Upper lobe of left lung (tissue), 6 donors: ENCODE data around the gene SLFN12L. TPM values are rescaled to one million over a fixed set of nuclear protein-coding genes. Genes with fewer than 3 reads are reported as not detected.
"Not testable (repeated sequence)": the region's sequence is repeated elsewhere in the genome, so short reads cannot be mapped to it uniquely, and the experiment has no call there.

Experiments used
- ATAC-seq, 2 donors: fragments of 200-7000 bp; cut with Tn5 transposase; one replicate each; pipeline ENCODE4 v1.9.1; 2022; ENCODE audit warnings: mild to moderate bottlenecking in 2 of 2, moderate library complexity in 2 of 2; ENCODE audit not compliant: low FRiP score in 2 of 2
- DNase-seq, 2 donors: peaks; one replicate each; pipeline ENCODE4 v3.0.0-alpha.2; 2019 to 2020
- H3K27ac ChIP-seq, 4 donors: fragments of 200-600 bp; sonication (generic); one replicate each; pipeline ENCODE4 v1.5.1; 2016 to 2019
- H3K27me3 ChIP-seq, 4 donors: fragments of 200-600 bp; sonication (generic); one replicate each; pipeline ENCODE4 v1.5.1; 2017 to 2019
- H3K36me3 ChIP-seq, 4 donors: fragments of 200-600 bp; sonication (generic); one replicate each; pipeline ENCODE4 v1.5.1; 2016 to 2019
- H3K4me1 ChIP-seq, 4 donors: fragments of 200-600 bp; sonication (generic); one replicate each; pipeline ENCODE4 v1.5.1; 2018 to 2019
- H3K4me3 ChIP-seq, 4 donors: fragments of 200-600 bp; sonication (generic); one replicate each; pipeline ENCODE4 v1.5.1; 2017 to 2019; ENCODE audit warnings: mild to moderate bottlenecking in 2 of 4, moderate library complexity in 1 of 4
- H3K9me3 ChIP-seq, 4 donors: fragments of 200-600 bp; sonication (generic); one replicate each; pipeline ENCODE4 v1.5.1; 2018 to 2019
- EP300 ChIP-seq, 4 donors: sonication (generic); formaldehyde crosslinking; IDR thresholded peaks; one replicate each; pipeline ENCODE4 v1.5.1; 2017; ENCODE audit warnings: antibody characterized with exemption in 4 of 4, control low read depth in 2 of 4
- POLR2A ChIP-seq, 4 donors: fragments of 450-650 bp; IDR thresholded peaks; one replicate each; pipeline ENCODE4 v1.5.1; 2016 to 2017; ENCODE audit warnings: antibody characterized with exemption in 4 of 4, mild to moderate bottlenecking in 2 of 4
- POLR2AphosphoS5 ChIP-seq, 2 donors: sonication (generic); formaldehyde crosslinking; IDR thresholded peaks; one replicate each; pipeline ENCODE4 v1.5.1; 2017; ENCODE audit warnings: antibody characterized with exemption in 2 of 2
- WGBS, 2 donors: methylation state at CpG; one replicate each; pipeline ENCODE4 v1.1.5; 2017 to 2018; 5-methylcytosine and 5-hydroxymethylcytosine counted together
- total RNA-seq, 6 donors: library from RNA; depleted of rRNA in 4 of 6; stranded (reverse); fragments of >200 nt in 4 of 6; gene quantifications; one replicate each; pipeline versions ENCODE4 v1.1.0 to v1.2.1, GENCODE V29; 2016 to 2021
- TF ChIP-seq, protein P1 (sequence below), 6 experiments: fragments of 450-650 bp in 4 of 6; fragments of 200-600 bp in 2 of 6; sonication (generic) in 2 of 6; IDR thresholded peaks; one replicate each; pipeline ENCODE4 v1.5.1; 2016 to 2019; ENCODE audit warnings: antibody characterized with exemption in 6 of 6
- donor health status: DM: no; HTN: no; CAD: no; lungs with moderate emphysema.
- donor health status: DM: no; HTN: yes; CAD: no; lungs with severe emphysema.

The SLFN12L gene
- total RNA-seq, 6 donors from 2014 or later: 2.5 to 26.2 (median 5.9) TPM

DNA sequence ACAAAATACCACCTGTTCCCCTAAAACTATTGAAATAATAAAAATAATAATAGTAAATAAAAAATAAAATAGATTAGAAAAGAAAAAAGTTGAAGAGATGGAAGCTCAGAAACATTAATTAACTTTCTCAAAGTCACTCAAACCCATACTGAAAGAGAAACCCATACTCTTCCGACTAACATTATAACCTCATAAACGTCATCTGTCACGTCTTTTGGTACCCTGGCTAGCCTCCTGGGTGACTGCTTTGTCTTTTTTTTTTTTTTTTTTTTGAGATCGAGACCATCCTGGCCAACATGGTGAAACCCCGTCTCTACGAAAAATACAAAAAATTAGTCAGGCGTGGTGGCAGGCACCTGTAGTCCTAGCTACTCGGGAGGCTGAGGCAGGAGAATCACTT, 7.6 kb downstream of the SLFN12L start:
- no peak for DNase-seq
- H3K4me1 ChIP-seq: peaks cover 0 to 3% (median 0%) of the 10 kb centered on the region in 4 donors
- no peaks in the 10 kb centered on the region for H3K27me3 ChIP-seq
- no peaks in the 10 kb centered on the region for H3K36me3 ChIP-seq
- ATAC-seq: no peak
- TF ChIP-seq POLR2A (IDR thresholded peaks at IDR 0.05) (no peak), POLR2AphosphoS5 (IDR thresholded peaks at IDR 0.05) (no peak), EP300 (IDR thresholded peaks at IDR 0.05) (no peak)
- TF ChIP-seq, protein P1, sequence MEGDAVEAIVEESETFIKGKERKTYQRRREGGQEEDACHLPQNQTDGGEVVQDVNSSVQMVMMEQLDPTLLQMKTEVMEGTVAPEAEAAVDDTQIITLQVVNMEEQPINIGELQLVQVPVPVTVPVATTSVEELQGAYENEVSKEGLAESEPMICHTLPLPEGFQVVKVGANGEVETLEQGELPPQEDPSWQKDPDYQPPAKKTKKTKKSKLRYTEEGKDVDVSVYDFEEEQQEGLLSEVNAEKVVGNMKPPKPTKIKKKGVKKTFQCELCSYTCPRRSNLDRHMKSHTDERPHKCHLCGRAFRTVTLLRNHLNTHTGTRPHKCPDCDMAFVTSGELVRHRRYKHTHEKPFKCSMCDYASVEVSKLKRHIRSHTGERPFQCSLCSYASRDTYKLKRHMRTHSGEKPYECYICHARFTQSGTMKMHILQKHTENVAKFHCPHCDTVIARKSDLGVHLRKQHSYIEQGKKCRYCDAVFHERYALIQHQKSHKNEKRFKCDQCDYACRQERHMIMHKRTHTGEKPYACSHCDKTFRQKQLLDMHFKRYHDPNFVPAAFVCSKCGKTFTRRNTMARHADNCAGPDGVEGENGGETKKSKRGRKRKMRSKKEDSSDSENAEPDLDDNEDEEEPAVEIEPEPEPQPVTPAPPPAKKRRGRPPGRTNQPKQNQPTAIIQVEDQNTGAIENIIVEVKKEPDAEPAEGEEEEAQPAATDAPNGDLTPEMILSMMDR (IDR thresholded peaks at IDR 0.05): no peak
- 85 to 89% methylated on average over 8 of the region's 8 CpGs for WGBS, 2 donors
- H3K4me3 ChIP-seq: no peak overlapping the region
- H3K9me3 ChIP-seq: no peaks in the 10 kb centered on the region
- H3K27ac ChIP-seq: no peak overlapping the region

DNA sequence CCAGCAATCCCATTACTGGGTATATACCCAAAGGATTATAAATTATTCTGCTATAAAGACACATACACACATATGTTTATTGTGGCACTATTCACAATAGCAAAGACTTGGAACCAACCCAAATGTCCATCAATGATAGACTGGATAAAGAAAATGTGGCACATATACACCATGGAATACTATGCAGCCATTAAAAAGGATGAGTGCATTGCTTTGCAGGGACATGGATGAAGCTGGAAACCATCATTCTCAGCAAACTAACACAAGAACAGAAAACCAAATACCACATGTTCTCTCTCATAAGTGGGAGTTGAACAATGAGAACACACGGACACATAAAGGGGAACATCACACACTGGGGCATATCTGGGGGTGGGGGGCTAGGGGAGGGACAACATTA, 8.2 kb downstream of the SLFN12L start:
- H3K36me3 ChIP-seq, ATAC-seq, H3K27me3 ChIP-seq, H3K9me3 ChIP-seq, H3K27ac ChIP-seq, DNase-seq, H3K4me1 ChIP-seq, H3K4me3 ChIP-seq: not testable (repeated sequence)
- 91 to 93% methylated on average over 1 of the region's 1 CpG for WGBS, 2 donors

DNA sequence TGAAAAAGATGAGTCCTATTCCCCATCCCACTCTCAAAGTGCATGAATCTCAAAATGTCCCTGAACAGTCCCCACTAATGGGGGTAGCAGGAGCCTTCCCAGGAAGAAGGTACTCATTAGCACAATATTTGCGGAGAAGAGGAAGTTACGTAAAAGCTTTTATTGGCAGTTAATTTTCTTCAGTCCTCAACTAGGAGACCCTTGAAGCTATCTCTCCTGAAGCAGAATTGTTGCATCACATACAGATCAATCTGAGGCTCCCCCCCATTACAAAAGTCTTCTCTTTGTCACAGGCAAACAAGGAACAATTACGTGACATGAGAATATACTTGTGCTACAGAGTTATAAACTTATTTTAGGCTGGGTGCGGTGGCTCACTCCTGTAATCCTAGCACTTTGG, 14.2 kb downstream of the SLFN12L start:
- TF ChIP-seq EP300 (IDR thresholded peaks at IDR 0.05) (no peak), POLR2AphosphoS5 (IDR thresholded peaks at IDR 0.05) (no peak)
- WGBS, 2 donors: 63 to 73% methylated on average over 4 of the region's 4 CpGs
- no peak for DNase-seq

DNA sequence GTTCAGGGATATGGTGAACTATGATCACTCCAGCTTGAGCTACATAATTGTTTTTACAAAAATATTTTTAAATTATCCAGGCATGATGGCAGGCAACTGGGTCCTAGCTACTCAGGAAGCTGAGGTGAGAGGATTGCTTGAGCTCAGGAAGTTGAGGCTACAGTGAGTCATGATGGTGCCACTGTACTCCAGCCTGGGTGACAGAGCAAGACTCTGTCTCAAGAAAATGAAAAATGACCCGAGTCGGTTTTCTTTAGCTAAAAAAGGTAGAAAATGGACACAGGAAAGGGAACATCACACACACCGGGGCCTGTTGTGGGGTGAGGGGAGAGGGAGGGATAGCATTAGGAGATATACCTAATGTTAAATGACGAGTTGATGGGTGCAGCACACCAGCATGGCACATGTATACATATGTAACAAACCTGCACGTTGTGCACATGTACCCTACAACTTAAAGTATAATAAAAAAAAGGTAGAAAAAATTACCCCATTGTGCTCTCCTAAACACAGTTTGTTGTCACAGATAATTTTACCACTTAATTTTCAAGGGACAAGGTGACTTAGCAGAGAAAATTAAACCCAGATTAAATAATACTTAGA, 15.7 kb downstream of the SLFN12L start:
- H3K27me3 ChIP-seq, H3K36me3 ChIP-seq, H3K4me3 ChIP-seq, H3K9me3 ChIP-seq, H3K4me1 ChIP-seq: not testable (repeated sequence)
- peak overlapping the region; percentile 33 to 80 (median 60) for H3K27ac ChIP-seq
- DNase-seq: peak in 1 of 2 donors; percentile 53
- ATAC-seq: peak in 1 of 2 donors; percentile 61
- WGBS, 2 donors: 47 to 57% methylated on average over 5 of the region's 5 CpGs

More for the DNA sequence above, 14.2 kb downstream of the SLFN12L start:
- no peaks in the 10 kb centered on the region for H3K36me3 ChIP-seq
- H3K27ac ChIP-seq: no peak overlapping the region
- no peaks in the 10 kb centered on the region for H3K9me3 ChIP-seq
- no peaks in the 10 kb centered on the region for H3K4me1 ChIP-seq
- ATAC-seq: no peak
- H3K27me3 ChIP-seq: no peaks in the 10 kb centered on the region
- H3K4me3 ChIP-seq: no peak overlapping the region

DNA sequence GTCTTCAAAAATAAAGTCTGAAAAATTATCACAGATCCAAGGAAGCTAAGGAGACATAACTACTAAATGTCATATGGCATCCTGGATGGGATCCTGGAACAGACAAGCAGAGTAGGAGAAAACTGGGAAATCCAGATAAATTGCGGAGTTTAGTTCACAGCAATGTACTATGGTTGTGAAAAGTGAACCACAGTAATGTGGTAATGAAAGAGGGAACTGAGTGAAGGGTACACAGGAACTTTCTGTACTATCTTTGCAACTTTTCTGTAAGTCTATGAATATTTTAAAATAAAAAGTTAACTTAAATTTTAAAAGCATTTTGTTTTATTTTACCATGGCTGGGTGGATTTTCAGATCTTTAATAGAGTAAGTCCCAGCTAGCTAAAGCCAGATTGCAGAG, 16.3 kb downstream of the SLFN12L start:
- no peak for ATAC-seq
- H3K27me3 ChIP-seq: no peaks in the 10 kb centered on the region
- no peak for DNase-seq
- no peaks in the 10 kb centered on the region for H3K36me3 ChIP-seq
- H3K9me3 ChIP-seq: no peaks in the 10 kb centered on the region
- 60 to 87% methylated on average over 1 of the region's 1 CpG for WGBS, 2 donors
- no peaks in the 10 kb centered on the region for H3K4me1 ChIP-seq
- H3K4me3 ChIP-seq: no peak overlapping the region
- H3K27ac ChIP-seq: peak overlapping the region; percentile 33 to 80 (median 60)
- TF ChIP-seq POLR2A (IDR thresholded peaks at IDR 0.05): no peak
- TF ChIP-seq, protein P1 (IDR thresholded peaks at IDR 0.05): no peak
- no peak for TF ChIP-seq POLR2AphosphoS5 (IDR thresholded peaks at IDR 0.05)
- no peak for TF ChIP-seq EP300 (IDR thresholded peaks at IDR 0.05)

DNA sequence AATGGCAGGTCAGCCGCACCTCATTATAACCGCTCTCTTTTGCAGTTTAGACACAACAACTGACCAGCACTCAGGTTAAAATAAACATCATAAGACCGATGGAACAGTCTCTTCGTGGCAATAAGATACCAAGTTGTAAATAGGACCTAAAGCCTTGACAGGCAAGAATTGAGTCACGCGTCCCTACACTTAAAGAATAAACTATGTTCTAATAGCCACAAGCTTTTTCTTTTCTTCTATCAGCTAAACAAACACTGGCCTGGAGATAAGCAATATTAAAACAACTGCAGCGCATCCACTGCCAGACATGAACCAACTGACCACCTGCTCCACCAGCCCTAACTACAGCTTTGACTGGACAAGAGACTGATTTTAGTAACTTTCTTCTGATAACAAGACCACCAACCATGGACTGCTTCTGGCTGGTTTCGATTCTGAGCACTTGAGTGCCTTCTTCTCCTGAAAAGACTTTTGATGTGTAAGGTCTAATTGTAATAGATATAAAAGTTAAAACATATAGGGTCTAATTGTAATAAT, 17.5 kb downstream of the SLFN12L start:
- H3K36me3 ChIP-seq: no peaks in the 10 kb centered on the region
- DNase-seq: no peak
- H3K4me3 ChIP-seq: no peak overlapping the region
- no peaks in the 10 kb centered on the region for H3K9me3 ChIP-seq
- TF ChIP-seq, protein P1 (IDR thresholded peaks at IDR 0.05): no peak
- TF ChIP-seq POLR2AphosphoS5 (IDR thresholded peaks at IDR 0.05) (no peak), EP300 (IDR thresholded peaks at IDR 0.05) (no peak), POLR2A (IDR thresholded peaks at IDR 0.05) (no peak)
- ATAC-seq: no peak
- no peaks in the 10 kb centered on the region for H3K4me1 ChIP-seq
- H3K27me3 ChIP-seq: no peaks in the 10 kb centered on the region
- 68 to 71% methylated on average over 8 of the region's 8 CpGs for WGBS, 2 donors
- H3K27ac ChIP-seq: peak overlapping the region in 1 of 4 donors; percentile 80
